ENCODE data around the gene ATXN7.

The ATXN7 gene

DNA sequence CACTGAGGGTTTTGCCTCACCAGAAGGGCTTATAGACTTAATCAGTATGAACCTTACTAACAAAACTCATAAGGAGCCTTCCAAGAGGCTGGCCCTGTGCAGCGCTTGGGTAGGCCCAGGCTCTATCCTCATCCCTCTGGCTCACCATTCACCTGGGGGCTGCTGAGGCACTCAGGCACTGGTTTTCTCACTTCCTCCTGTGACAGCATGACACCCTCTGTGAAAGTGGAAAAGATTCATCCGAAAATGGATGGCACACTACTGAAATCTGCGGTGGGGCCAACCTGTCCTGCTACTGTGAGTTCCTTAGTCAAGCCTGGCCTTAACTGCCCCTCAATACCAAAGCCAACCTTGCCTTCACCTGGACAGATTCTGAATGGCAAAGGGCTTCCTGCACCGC lies 118.3 kb downstream of the ATXN7 start:
- DNase-seq (ENCODE audit: low spot score) (no peak), FAIRE-seq (no peak)

- no peak for DNase-seq (ENCODE audit: low spot score)
- FAIRE-seq, result no peak
Measured at GRCh38 chr3:63984391-63984790, 120.7 kb downstream of the ATXN7 start.

GRCh38 chr3:63986146-63986545 lies 122.5 kb downstream of the ATXN7 start:
- DNase-seq (ENCODE audit: low spot score) (no peak), FAIRE-seq (no peak)

- no peak for FAIRE-seq
- DNase-seq (ENCODE audit: low spot score), result no peak
Measured at GRCh38 chr3:63986831-63987230, 123.2 kb downstream of the ATXN7 start.

DNA sequence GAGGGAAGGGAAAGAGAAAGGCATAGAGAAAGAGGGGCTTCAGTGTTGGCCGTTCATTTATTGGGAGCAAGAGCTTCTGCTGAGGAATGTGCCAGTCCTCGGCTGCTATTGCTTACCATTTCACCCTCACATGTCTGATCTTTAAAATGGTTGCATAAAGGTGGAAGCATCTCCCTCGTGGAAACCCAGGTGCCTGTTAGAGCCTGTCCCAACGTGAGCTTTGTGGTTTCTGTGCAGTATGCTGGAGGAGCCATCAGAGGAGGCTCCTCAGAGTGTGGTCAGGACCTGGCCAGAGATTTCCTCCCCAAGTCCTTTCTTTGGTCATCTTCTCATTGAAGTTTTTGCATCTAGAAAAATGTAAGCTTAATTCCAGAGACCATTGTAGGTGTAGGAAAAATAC lies 125.3 kb downstream of the ATXN7 start:
- FAIRE-seq (no peak), DNase-seq (ENCODE audit: low spot score) (no peak)

DNA sequence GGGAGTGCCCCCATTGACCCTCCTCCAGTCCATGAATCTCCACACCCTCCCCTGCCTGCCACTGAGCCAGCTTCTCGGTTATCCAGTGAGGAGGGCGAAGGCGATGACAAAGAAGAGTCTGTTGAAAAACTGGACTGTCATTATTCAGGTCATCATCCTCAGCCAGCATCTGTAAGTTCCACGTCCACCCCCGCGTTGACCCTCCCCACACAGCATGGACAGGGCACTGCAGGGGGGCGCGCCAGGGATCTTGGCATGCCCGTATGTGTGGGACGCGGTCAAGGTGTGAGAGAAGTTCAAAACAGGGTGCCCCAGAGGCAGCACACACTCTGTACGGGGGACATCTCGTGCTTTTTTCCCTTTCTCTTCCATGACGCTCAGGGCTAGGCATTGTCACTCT lies 126.5 kb downstream of the ATXN7 start:
- DNase-seq (ENCODE audit: low spot score), result no peak
- no peak for FAIRE-seq

DNA sequence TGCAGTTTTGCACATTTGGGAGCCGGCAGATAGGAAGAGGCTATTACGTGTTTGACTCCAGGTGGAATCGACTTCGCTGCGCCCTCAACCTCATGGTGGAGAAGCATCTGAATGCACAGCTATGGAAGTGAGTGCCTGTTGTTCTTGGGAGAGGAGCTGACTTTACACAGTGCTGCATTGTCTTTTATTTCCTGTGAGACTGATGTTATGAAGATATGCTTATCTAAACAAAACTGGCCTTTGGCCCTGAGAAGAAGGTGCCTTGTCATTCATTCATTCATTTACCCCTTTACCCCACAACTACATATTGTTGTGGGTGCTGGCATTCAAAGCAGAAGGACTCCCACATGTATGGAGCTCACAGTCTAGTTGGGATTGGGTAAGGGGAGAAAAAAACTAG lies 127.1 kb downstream of the ATXN7 start:
- FAIRE-seq (no peak), DNase-seq (ENCODE audit: low spot score) (no peak)

GRCh38 chr3:63991666-63992065 lies 128.0 kb downstream of the ATXN7 start:
- DNase-seq (ENCODE audit: low spot score) (no peak), FAIRE-seq (no peak)

DNA sequence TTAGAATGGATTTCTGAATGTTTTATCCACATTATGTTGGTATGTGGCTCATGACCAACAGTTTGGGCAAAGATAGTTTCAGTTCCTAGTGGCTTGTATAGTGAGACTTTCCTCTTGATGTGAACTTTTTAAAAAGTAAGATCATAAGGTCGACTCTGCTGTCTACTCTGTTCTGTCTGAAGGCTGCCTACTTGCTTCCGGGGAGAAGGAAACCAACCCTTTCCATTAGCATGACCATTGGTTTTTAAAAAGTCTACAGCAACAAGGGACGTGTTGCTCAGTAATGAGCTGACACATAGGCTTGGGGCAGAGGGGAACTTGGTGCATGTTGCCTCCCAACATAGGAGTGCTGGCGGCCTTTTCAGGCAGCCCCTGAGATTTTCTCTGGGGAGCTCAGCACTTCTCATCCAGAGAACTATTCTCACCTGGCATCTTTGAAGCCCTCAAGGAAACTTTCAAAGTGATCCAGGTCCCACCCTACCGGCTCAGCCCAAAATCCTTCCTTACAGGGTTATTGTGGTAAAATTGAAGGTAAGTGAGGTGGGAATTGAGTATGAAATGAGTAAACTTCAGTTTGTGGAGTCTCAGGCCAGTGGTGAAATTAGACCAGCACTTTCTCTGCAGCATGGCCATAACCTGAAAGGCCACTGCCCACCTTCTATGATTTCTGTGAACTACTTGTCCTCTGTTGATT lies 129.0 kb downstream of the ATXN7 start:
- no peak for FAIRE-seq
- DNase-seq (ENCODE audit: low spot score), result no peak

DNA sequence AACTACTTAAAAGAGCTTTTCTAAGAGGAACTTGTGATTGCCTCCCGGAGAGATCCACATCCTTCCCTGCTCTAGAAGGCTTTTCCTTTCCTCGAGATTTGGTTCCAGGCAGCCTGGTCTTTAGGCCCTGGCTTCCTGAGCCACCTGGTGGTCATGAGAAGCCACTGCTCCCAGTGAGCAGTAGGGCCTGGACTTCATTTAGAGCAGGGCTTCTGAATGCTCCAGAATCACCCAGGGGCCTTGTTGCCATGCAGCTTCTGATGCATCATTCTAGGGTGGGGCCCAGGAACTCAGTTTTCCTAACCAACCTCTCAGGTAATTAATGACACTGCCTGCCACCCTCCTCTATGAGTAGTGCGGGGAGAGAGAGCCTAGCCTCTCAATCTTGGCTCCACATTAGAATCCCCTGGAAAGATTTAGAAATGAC lies 130.0 kb downstream of the ATXN7 start:
- peak; percentile 76 for DNase-seq (ENCODE audit: low spot score)
- FAIRE-seq, result no peak

DNA sequence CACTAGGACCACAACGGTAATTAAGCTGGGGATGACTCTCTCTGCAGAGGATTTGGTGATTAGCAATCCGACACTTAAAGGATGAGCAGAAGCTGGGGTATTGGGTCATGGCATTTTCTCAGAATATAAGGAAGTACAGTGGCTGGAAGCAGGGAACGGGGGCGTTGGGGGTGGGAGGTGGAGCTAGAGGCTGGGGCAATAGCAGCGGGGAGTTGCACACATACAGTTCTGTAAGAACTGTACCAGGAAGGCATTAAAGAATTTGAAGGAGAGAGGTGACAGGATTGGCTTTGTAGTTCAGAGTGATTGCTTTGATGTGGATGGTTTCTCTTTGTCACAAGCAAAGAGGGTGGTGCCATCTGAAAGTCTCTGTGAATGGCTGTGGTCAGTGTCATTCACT lies 131.4 kb downstream of the ATXN7 start:
- DNase-seq (ENCODE audit: low spot score) (no peak), FAIRE-seq (no peak)

- FAIRE-seq, result no peak
- DNase-seq (ENCODE audit: low spot score), result no peak
Measured at GRCh38 chr3:63998852-63999754, 135.4 kb downstream of the ATXN7 start.

GRCh38 chr3:64000453-64001055 lies 136.9 kb downstream of the ATXN7 start:
- DNase-seq (ENCODE audit: low spot score) (no peak), FAIRE-seq (no peak)

GRCh38 chr3:64002233-64002632 lies 138.6 kb downstream of the ATXN7 start:
- FAIRE-seq (no peak), DNase-seq (ENCODE audit: low spot score) (no peak)

- FAIRE-seq (no peak), DNase-seq (ENCODE audit: low spot score) (no peak)
Measured at GRCh38 chr3:64003589-64003988, 139.9 kb downstream of the ATXN7 start.

DNA sequence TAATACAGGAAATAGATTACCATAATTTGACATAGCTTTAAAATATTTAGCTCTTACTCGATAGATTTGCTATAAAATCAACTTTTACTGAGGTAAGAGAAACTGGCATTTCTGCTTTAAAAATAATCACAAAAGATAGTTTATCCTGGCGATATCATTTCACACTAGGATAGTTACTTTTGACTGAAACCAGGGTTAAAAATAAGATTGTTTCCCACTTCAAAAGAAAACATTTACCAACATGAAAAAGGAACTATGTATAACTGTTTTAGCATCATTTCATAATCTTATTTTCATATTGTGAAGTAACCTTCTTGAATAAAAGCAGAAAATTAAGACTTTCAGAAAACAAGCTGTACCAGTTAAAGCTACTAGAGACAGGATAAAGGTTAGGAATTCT lies 144.3 kb downstream of the ATXN7 start:
- FAIRE-seq (no peak), DNase-seq (ENCODE audit: low spot score) (no peak)

- DNase-seq (ENCODE audit: low spot score), result no peak
- FAIRE-seq, result no peak
Measured at GRCh38 chr3:64008487-64009351, 145.1 kb downstream of the ATXN7 start.

DNA sequence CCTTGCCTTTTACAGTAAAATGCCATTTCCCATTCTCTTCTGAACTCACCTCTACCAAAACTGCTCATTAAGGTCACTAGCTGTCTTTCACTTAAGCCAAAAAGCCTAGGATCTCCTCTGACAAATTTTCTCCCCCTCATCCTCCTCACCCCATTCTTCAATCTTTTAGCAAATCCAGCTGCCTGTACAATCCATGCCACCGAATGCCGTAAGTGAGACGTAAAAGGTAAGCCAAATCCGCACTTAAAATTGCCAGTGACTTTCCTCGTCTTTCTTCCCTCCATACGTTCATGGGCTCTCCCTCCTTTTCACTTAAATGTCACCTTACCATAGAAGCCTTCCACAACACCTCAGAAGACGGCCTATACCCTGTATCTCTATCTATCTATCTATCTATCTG lies 145.9 kb downstream of the ATXN7 start:
- FAIRE-seq (no peak), DNase-seq (ENCODE audit: low spot score) (no peak)

DNA sequence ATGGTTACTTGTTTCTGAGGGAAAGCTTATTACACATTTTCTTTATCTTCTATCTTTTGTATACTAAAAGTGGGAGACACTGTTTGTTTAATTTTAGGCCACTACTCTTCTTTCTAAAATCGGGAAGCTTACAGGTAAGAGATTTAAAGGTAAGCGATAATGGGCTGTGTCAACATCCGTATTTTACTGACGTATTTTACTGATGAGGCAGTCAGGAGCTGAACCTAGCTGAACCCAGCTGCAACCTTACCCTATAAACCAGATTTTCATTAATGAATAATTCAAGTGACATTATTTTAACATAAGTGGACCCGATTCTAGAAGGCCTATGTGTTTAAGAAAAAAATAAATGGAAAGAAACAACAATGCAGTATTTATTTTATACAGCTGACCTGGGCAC lies 146.5 kb downstream of the ATXN7 start:
- FAIRE-seq (no peak), DNase-seq (ENCODE audit: low spot score) (no peak)

DNA sequence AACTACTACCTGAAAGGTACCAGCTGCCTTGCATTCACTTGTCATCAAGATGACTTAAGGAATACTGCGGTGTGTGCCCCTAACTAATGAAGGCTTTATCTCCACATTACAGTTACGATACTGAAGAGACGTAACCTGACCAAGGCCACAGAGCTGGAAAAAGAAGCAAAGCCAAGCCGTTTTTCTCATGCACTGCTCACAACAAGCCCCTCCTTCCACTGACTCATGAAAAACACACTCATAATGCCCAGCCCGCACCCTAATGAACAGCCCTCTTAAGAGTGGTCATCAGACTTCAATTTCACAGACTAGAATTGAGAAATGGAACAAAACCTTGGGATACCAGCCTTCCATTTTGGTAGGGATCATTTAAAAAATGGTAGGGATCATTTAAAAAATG lies 148.0 kb downstream of the ATXN7 start:
- DNase-seq (ENCODE audit: low spot score), result no peak
- no peak for FAIRE-seq

DNA sequence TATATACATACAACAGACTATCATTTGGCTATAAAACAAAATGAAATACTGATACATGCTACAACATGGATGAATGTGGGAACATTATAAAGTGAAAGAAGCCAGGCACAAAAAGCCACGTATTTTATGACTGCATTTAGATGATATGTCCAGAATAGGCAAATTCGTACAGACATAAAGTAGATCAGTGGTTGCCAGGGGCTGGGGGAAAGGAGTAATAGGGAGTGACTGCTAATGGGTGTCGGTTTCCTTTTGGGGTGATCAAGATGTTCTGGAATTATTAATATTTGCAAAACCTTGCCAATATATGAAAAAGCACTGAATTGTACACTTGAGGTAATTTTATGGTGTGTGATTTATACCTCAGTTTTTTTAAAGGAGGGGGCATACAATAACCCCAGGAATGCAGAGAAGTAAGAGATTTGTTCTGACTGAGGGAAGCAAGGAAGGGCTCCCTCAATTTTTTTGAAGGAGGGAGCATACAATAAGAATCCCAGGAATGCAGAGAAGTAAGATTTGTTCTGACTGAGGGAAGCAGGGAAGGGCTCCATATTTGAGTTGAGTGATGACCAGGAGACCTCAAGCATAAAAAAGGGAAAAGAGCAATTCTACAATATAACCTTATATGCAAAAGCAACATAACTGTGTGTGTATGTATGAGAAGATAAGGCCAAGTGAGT lies 153.4 kb downstream of the ATXN7 start:
- no peak for DNase-seq (ENCODE audit: low spot score)
- no peak for FAIRE-seq

Measured in urothelium cell line (cell line).